ENCODE measurements around the gene IGSF22.
"Not testable (repeated sequence)": the region's sequence is repeated elsewhere in the genome, so short reads cannot be mapped to it uniquely, and the experiment has no call there.

IGSF22 gene

DNA sequence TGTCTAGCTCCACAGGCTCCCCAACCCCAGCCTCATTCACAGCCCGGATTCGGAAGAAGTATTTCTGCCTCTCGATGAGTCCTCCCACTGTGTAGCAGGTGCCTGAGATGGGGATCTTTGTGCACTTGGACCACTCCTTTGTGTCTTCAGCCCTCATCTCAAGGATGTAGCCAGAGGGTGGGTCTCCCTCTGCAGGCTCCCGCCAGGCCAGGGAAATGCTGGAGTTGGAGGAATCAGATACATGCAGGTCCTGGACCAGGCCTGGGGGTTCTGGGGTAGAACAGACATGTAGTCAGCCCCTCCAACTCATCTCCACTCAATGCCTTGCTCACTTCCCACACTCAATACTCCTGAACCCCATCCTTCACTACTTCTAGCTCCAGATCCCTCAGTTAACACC is 16.6 kb downstream of the IGSF22 start:
- DNase-seq: no peak

DNA sequence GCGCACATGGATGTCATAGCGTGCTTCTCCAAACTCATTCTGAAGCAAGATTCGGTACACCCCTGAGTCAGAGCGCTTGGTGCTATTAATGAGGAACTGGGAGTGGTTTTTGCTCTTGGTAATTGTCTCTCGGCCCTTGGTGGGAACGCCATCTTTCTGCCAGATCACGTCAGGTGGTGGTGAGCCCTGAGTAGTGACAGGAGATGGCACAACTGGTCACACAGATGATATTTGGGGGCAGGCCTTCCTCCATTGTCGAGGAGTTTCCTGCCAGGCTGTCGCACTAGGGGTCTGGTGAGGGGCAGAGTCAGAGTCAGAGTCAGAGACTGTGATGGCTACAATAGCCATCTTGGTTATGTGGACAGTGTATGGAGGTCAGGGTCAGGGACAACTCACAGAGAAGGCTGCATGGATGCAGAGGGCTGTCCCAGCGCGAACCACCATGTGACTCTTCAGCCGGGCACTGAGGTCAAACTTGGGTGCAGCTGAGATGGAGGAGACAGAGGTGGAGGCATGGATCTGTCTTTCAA is 18.1 kb downstream of the IGSF22 start:
- DNase-seq: no peak

DNA sequence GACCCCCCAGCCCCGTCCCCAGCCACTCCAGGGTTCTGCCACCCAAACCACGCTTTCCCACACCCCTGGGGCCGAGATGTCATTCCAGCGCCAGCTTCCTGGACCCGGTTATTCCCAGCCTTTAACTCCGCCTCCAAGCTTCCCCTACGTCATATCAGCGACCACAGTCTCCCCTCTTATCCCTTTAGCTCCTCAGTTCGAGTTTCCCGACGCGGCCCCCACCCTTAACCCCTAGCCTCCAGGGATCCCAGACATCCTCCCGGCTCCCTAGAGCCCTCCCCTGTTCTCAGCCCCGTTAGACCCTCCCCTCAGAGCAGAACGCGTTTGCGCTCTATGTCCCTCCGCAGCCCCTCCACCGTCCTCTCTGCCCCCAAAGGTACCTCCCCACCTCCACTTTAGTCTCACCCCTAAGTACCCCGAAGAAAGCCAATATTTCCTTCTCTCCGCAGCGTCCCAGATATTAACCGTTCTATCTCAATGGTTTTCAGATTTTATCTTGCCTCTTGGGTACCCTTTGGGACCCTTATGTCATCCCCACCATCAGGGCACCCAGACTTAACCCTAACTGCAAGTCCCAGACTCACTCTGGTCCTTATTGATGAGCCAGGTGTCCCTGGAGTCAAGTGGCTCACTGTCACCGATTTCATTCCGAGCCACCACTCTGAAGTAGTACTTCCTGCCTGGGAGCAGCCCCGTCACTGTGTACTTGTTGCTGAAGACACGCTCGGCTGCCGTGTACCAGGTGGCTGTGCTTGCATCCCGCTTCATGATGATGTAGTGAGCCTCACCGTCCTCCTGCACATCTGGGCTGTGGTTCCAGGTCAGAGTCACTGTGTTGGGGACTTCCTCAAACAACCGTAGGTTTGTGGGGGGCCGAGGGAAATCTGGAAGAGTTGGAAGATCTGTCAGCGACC is 19.4 kb downstream of the IGSF22 start:
- DNase-seq: peak; percentile 45

DNA sequence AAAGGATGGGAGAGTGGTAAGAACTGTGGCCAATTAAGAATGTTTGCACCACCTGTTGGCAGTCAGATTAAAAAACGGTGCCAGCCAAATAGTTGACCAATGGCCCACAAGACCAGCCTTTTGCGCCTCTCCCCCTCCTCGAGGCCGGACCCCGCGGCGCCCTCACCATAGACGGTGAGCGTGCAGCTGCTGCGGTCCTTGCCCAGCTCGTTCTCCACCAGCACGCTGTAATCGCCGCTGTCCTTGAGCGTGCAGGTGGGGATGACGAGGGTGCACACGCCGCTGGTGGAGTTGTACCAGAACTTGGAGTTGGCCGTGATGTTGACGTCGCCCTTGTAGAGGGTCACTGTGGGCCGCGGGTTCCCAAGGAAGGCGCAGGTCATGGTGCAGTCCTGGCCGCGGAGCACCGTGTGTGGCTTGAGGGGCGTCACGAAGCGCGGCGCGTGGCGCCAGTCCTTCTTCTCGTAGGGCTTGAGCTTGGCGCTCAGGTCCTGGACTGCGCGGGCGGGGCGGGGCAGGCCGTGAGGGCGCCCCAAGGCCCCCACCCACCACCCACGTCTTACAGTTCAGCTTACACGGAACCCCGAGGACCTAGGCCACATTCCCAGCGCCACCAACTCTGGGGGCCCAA is 20.2 kb downstream of the IGSF22 start:
- DNase-seq: no peak

DNA sequence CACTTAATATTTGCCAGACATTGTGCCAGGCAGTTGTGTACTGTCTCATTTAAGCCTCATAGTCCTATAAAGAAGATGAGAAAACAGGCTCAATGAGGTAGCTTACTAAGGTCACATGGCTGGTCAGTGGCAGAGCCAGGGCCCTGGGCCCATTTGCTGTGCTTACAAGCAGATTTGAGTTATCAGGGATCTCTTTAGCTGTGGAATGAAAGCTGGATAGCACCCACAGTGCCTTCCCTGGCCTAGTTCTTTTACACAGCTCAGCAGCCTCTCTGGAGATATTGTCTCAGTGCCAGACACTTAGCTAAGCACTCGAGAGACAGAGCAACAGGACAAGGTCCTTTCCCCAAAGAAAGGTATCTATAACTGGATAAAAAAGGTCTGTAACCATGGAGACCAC is 21.3 kb downstream of the IGSF22 start:
- no peak for DNase-seq

DNA sequence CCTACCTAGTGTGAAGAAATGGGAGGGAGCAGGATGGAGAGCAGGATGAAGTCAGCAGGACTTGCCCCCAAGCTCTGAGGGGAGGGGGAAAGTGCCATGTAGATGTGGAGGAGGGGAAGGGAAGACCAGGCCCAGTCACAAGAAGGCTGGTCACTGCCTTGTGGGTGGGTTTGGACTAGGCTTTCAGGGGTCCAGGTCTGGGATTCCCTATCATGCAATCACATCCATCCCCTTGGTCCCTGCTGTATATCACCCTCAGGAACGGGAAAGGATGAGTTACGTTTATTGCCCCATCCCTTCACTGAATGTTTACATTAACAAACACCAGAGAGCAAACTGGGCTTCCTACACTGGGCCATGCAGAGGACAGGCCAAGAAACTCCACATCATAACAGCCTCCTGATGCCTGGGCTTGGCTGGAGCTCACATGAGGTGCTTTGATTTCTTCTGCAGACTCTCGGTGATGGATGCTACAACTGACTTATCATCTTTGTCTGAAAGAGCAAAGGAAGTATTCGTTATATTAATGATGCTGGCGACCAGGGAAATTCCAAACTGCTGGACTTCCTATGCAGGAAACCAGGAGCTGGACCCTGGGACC is 21.8 kb downstream of the IGSF22 start:
- no peak for DNase-seq

DNA sequence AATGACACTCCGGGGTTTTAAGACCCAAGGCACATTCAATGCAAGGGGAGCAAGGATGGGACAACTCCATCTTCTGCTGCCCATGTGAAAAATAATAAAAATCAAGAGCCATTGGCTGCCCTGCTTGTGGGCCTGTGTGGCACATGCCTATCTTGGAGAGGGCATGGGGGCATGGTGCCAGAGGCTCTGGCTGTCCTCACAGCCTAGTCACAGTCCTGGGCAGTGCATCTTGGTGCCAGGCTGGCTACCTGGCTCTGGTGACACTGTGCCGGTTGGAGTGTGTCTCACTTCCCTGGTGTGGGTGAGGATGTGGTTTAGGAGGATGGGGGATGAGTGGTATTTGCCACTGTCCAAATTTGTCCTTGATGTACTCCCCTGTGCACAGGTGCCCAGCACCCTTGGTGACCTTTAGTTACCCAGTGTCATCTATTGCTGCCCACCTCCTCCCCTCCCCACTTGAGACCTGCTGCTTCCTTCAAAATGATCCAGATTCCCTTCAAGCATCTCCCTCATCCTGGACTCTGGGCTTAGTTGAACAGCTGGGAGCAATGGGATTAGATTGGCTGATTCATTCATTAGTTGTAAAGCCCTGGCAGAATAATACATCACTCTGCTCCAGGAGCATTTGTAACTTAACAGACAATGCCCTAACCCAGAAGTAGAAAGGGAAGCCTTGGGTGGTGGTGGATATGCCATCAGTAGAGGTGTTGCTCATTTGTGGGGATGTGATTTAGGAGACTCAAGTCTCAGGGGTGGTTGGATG is 22.8 kb downstream of the IGSF22 start:
- DNase-seq: no peak

DNA sequence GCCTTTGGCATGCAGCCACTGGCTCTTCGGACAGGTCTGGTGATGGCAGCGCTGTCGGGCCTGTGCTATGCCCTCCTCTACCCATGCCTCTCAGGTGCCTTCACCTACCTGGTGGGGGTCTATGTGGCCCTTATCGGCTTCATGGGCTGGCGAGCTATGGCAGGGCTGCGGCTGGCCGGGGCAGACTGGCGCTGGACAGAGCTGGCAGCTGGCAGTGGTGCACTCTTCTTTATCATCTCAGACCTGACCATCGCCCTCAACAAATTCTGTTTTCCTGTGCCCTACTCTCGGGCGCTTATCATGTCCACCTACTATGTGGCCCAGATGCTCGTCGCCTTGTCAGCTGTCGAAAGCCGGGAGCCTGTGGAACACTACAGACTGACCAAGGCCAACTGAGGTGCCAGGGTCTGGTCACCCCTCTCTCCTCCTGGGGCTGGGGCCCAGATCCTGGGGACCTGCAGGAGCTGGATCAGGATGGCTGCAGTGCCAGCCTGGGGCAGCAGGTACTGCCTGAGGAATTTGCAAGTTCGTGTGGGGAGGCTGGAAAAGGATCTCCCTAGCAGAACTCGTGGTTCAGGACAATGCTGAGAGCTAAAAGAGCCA is 24.3 kb downstream of the IGSF22 start:
- DNase-seq: no peak

DNA sequence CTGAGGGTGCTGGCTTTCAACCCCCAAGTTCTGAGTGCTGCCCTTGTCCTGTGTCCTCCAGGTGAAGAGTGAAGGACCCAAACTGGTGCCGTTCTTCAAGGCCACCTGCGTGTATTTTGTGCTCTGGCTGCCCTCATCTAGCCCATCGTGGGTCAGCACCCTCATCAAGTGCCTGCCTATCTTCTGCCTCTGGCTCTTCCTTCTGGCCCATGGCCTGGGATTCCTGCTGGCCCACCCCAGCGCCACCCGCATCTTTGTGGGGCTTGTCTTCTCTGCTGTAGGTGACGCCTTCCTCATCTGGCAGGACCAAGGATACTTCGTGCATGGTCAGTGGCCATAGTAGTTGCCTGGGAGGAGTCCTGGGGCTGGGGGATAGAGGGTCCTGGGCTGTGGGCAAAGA is 25.1 kb downstream of the IGSF22 start:
- no peak for DNase-seq

DNA sequence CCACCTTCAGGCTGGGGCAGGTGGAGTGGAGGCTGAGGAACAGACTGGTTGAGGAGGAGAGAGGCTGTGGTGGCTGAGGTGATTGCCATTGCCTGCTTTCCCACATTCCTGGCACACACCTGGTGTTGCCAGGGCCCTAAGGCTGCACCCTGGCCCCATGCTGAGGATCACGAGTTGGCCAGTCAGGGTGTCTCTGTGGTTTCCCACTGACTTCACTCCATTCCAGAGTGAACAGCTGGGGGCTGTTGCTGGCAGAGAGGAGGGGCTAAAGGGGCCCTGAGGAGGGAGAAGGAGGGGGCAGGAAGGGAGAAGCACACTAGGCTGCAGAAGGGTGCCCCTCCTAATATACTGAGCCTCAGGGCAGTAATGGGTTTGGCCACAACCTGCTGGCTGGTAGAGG is 25.6 kb downstream of the IGSF22 start:
- no peak for DNase-seq

DNA sequence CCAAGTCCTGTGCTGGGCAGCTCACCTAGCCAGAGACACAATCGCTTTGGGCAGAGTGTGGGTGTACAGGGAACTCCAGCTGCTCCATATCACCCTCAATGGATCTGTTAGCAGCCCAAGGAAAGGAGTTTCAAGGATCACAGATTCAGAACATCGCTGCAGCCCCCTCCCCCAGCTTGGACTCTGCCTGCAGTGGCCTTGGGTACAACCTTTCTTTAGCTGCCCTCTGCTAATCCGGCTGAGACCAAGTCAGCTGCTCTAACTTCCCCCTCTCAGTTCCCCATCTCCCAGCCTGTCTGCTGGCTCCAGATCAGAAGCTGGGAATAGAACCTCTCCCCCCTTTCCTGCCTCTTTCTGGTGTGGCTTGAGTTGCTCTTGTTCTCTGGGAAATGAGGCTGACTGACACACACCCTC is 26.1 kb downstream of the IGSF22 start:
- no peak for DNase-seq

DNA sequence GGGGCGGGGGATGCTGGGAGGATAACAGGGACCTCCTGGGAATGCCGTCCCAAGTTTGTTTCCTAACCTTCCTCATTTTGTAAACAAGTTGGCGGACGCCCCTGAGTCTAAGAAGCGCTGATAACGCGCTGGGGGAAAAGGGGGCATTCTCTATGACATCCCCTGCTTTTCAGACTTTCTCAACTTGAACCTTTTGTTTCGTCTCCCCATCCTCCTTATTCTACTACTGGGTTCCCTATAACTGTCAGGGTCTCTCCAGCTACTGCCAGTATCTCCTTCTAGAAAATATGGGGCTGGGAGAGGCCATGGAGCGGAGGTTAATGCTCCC is 26.8 kb downstream of the IGSF22 start:
- DNase-seq: no peak

DNA sequence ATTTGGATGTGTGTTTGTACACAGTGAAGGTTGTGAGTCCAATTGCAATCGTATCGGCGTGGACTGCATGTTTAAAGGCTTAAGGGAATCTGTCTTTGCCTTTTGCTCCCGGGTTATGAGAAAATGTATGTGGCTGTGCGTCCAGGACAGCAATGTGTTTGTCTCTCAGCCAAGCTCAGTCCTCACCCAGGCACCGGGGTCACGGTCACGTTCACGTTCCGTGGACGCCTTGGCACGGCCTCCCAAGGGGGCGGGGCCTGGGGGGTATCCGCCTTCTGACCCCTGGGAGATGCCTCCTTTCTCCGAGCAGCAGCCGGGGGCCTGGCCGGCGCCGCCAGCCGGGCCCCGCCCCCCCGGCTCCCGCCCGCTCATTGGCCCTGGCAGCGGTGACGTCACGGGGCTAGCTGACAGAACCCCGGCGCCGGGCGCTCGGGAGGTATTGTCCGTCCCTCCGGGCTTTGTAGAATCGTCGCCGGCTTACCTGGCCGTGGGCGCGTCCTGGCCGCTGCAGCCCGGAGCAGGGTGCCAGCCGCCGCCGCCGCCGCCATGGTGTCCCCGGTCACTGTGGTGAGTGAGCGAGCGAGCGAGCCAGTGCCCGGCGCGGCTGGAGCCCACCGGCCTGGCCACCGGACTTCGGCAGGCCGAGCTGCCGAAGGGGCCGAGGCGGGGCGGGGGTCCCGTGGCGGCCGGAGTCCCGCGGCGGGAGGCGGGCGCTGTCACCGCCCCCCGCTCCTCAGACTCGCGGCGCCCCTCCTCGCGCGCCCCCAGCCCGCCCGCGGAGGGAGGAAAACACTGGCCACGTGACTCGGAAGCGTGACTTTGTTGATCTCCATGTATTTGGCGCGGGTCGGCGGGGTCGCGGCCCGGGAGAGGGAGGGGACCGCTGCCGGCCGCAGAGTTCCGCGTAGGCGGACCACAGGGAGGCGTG is 27.4 kb downstream of the IGSF22 start, which contains the start of gene TMEM86A:
TSS of gene TMEM86A (plus strand) at position 439 of the 928 bp plus-strand sequence. CDS start at position 547, 108 bp downstream.
- peak; percentile 79 for DNase-seq

DNA sequence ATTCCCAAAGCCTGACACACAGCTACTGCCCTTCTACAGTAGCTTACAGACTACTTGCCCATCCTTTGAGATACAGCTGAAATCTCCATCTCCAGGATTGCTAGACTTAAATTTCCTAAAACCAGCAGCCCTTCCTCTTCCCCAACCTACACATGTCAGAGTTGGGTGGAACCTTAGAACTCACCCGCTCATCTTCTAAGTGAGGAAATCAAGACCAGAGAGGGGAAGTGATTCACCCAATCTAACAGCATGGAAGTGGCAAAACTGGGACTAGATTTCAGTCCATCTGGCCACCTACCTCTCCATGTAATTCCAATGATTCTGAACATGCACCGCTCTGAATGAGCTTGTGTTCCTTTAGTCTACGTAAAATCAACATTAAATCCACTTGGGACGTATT is 28.4 kb downstream of the IGSF22 start:
- DNase-seq: no peak

DNA sequence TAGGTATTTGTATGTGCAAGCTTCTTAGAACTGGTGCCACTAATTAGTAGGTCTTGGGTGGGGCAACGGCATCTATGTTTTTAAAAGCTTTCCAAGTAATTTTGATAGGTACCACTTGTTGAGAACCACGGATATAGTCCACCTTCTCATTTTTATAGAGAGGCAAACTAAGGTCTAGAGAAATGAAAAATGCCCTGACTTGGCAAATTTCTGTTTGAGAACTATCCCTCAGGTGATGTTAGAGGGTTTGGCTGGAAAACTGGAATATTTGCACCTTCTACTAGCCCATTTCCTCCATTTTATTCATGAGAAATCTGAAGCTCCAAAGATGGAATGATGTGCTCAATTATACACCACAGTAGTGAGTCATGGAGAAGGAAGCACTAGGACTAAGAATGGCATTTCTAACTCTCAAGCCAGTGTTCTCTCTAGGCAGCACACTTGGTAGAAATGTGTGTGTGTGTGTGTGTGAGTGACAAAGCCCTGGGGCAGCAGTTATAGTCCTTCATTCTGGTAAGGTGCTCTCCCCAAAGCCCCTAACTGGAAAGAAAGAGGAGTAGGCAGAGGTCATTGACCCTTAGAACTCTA is 29.3 kb downstream of the IGSF22 start:
- peak; percentile 41 for DNase-seq

DNA sequence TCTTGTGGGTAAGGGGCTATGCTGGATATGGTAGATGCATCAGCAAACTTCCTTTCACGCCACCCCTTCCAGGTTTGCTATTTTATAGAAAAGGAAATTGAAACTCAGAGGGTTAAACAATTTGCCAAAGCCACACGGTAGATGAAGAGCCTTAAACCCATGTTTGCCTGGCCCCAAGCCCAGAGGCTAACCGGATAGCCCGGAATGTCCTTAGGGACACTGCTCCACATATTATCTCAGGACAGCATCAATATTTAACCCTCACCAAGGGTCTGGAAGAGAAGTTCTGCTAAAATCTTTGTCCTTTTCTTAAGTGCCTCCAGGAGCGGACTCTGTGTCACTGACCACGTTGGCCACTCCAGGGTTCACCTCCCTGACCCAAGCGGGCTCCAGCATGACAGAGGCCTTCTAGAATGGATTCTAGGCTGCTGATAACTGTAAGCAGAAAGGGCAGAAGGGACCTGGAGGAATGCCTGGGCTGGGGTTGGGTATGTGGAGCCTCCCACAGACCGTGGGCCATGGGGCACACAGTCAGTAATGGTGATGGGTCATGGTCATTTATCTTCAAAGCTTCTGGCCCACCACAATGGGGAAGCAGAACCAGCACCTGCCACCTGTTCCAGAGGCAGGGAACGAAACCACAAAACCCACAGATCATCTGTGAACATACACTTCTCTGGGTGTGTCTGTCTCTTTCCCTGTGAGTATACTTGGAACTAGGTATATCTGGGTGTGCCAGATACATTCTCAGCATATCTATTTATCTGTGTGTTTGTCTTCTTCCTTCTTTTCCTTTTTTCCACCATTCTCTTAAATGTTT is 32.8 kb downstream of the IGSF22 start:
- no peak for DNase-seq

DNA sequence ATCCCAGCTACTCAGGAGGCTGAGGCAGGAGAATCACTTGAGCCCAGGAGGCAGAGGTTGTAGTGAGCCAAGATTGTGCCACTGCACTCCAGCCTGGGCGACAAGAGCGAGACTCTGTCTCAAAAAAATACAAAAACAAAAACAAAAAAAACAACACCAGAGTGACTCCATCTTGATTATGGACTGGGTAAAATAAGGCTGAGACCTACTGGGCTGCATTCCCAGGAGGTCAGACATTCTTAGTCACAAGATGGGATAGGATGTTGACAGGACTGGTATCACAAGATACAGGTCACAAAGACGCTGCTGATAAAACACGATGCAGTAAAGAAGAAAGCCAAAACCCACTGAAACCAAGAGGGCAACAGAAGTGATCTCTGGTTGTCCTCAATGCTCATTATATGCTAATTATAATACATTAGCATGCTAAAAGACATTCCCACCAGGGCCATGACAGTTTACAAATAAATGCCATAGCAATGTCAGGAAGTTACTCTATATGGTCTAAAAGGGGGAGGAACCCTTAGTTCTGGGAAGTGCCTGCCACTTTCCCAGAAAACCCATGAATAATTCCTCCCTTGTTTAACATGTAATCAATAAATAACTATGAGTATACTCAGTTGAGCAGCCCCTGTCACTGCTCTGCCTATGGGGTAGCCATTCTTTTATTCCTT is 34.4 kb downstream of the IGSF22 start:
- DNase-seq: not testable (repeated sequence)

DNA sequence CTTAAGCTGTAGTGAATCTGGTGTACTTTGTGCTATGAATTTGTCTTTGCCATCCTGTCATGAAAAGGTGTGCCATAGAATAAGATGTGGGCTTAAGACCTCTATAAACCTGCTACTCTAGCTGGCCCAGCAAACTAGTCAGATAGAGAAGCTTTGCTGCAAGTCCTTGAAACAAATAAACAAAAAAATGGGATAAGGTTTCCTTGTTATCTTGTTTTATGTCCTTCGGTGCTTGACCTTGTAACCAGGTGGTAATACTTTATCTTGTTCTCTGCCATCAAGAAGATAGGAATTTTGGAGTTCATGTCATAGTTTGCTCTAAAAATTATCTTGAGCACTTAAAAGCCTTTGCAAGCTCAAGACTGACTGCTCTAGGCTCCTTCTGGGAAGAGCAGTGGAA is 41.7 kb downstream of the IGSF22 start:
- DNase-seq: no peak

DNA sequence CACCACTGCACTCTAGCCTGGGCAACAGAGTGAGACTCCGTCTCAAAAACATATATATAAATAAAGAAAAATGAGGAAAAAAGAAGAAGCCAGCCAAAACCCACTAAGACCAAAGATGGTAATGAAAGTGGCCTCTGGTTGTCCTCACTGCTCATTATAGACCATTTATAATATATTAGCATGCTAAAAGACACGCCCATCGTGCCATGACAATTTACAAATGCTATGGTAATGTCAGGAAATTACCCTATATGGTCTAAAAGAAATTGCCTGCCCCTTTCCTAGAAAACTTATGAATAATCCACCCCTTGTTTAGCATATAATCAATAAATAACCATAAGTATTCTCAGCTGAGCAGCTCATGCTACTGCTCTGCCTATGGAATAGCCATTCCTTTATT is 43.5 kb downstream of the IGSF22 start:
- no peak for DNase-seq
